Measurements from ENCODE around the gene MTUS2. TPM values are rescaled to one million over a fixed set of nuclear protein-coding genes. Genes with fewer than 3 reads are reported as not detected.

Gene MTUS2
- total and polyA plus RNA-seq, 2 donors (not counting 1 experiment from before 2014, with no cell fraction given), result 0.06 TPM; not detected in 1

DNA sequence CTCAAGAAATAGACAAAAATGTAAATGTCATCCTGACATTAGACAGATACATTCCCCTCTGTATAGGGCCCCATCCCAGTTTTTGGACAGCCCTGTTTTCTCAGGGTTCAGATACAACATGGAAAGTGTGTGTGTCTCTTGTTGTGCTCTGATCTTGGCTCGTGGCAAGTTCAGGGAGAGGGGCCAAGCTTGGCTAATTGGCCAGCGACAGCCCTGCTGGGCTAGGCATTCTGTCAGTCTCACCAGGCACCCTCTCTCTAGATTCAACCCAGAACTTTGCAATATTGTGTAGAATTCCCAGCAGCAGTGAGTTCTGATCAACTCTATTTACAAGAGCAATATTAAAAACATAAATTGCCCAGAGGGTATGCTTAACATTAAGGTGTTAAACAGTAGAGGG is 30.1 kb downstream of the MTUS2 start:
- TF ChIP-seq CTCF (conservative IDR thresholded peaks at IDR 0.05 in 1 of 2, IDR thresholded peaks at IDR 0.05 in 1 of 2; ENCODE audit: low read depth in 1 of 2, low read length in 2 of 2) (no peak), EZH2 (IDR thresholded peaks at IDR 0.05; ENCODE audit: low read length, missing control alignments) (no peak)
- no peaks in the 10 kb centered on the region for H3K4me1 ChIP-seq (ENCODE audit: control insufficient read depth, extremely low read depth, insufficient read depth, low read length)
- no peak overlapping the region for H3K9ac ChIP-seq (ENCODE audit: insufficient read depth, low read length)
- no peak overlapping the region for H3K4me2 ChIP-seq (ENCODE audit: extremely low read depth, insufficient read depth, low read length)
- no peaks in the 10 kb centered on the region for H3K9me3 ChIP-seq (ENCODE audit: control insufficient read depth, insufficient read depth, low read depth, low read length)
- no peaks in the 10 kb centered on the region for H3K27me3 ChIP-seq (ENCODE audit: control insufficient read depth, insufficient read depth, low read length)
- DNase-seq (ENCODE audit: low read depth in 2 of 2), result no peak
- H3K36me3 ChIP-seq (ENCODE audit: control insufficient read depth, insufficient read depth, low read length), result no peaks in the 10 kb centered on the region
- H2AFZ ChIP-seq (ENCODE audit: low read length), result no peak overlapping the region
- H3K4me3 ChIP-seq (replicated peaks in 1 of 4; ENCODE audit: control extremely low read depth in 1 of 4, insufficient read depth in 1 of 4, low read depth in 3 of 4, low read length in 4 of 4), result no peak overlapping the region
- no peaks in the 10 kb centered on the region for H4K20me1 ChIP-seq (ENCODE audit: control insufficient read depth, extremely low read depth, insufficient read depth, low read length)
- no peaks in the 10 kb centered on the region for H3K79me2 ChIP-seq (ENCODE audit: control insufficient read depth, insufficient read depth, low read length)
- H3K27ac ChIP-seq (ENCODE audit: insufficient read depth, low read length), result no peak overlapping the region

DNA sequence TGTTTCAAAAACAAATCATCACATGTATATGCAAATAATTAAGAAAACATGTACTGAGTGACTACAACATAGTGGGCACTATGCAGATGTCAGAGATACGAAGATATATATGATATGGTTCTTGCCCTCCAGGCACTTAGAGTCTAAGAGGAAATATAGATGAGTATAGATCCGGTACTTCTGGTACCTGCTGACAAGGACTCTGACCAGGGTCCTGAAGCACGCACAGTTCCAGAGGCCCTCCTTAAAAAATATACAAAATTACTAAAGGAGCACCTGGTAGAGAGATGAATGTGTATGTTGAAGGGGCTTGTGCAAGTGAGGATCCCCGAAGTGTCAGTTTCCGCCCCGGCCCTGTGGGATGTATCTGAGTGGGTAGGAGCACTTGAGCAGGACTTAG is 31.3 kb downstream of the MTUS2 start:
- Histone ChIP-seq H3K4me3 (replicated peaks in 1 of 4; ENCODE audit: control extremely low read depth in 1 of 4, insufficient read depth in 1 of 4, low read depth in 3 of 4, low read length in 4 of 4) (no peak overlapping the region), H3K9ac (ENCODE audit: insufficient read depth, low read length) (no peak overlapping the region), H3K79me2 (ENCODE audit: control insufficient read depth, insufficient read depth, low read length) (no peaks in the 10 kb centered on the region), H2AFZ (ENCODE audit: low read length) (no peak overlapping the region), H4K20me1 (ENCODE audit: control insufficient read depth, extremely low read depth, insufficient read depth, low read length) (no peaks in the 10 kb centered on the region), H3K4me2 (ENCODE audit: extremely low read depth, insufficient read depth, low read length) (no peak overlapping the region), H3K36me3 (ENCODE audit: control insufficient read depth, insufficient read depth, low read length) (no peaks in the 10 kb centered on the region), H3K4me1 (ENCODE audit: control insufficient read depth, extremely low read depth, insufficient read depth, low read length) (no peaks in the 10 kb centered on the region), H3K27me3 (ENCODE audit: control insufficient read depth, insufficient read depth, low read length) (no peaks in the 10 kb centered on the region), H3K9me3 (ENCODE audit: control insufficient read depth, insufficient read depth, low read depth, low read length) (no peaks in the 10 kb centered on the region), H3K27ac (ENCODE audit: insufficient read depth, low read length) (no peak overlapping the region)
- TF ChIP-seq CTCF (conservative IDR thresholded peaks at IDR 0.05 in 1 of 2, IDR thresholded peaks at IDR 0.05 in 1 of 2; ENCODE audit: low read depth in 1 of 2, low read length in 2 of 2) (no peak), EZH2 (IDR thresholded peaks at IDR 0.05; ENCODE audit: low read length, missing control alignments) (no peak)
- DNase-seq (ENCODE audit: low read depth in 2 of 2), result no peak

DNA sequence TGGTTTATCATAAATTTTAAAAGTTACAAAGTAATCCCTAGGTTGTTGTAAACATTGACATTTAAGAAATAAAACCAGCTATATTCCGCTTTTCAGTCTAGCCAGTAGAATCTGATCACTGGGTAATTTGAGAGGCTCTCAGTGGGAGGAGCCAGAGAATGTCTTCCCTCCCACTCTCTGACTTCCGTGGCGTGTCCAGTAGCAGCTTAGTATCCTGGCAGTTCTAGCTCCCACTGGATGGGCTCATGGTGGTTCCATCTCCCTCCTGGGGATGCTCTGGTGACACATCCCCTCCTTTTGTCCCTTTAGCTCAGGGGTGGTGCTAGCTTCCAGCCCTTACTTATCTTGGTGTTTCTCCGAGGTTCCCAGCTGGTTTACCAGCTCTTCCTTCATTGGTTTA is 34.5 kb downstream of the MTUS2 start:
- H3K36me3 ChIP-seq (ENCODE audit: control insufficient read depth, insufficient read depth, low read length), result no peaks in the 10 kb centered on the region
- H3K79me2 ChIP-seq (ENCODE audit: control insufficient read depth, insufficient read depth, low read length), result no peaks in the 10 kb centered on the region
- no peak overlapping the region for H3K4me3 ChIP-seq (replicated peaks in 1 of 4; ENCODE audit: control extremely low read depth in 1 of 4, insufficient read depth in 1 of 4, low read depth in 3 of 4, low read length in 4 of 4)
- H3K27ac ChIP-seq (ENCODE audit: insufficient read depth, low read length), result no peak overlapping the region
- no peak overlapping the region for H3K9ac ChIP-seq (ENCODE audit: insufficient read depth, low read length)
- H4K20me1 ChIP-seq (ENCODE audit: control insufficient read depth, extremely low read depth, insufficient read depth, low read length), result no peaks in the 10 kb centered on the region
- H3K9me3 ChIP-seq (ENCODE audit: control insufficient read depth, insufficient read depth, low read depth, low read length), result no peaks in the 10 kb centered on the region
- no peak overlapping the region for H2AFZ ChIP-seq (ENCODE audit: low read length)
- TF ChIP-seq EZH2 (IDR thresholded peaks at IDR 0.05; ENCODE audit: low read length, missing control alignments), result no peak
- no peak for TF ChIP-seq CTCF (conservative IDR thresholded peaks at IDR 0.05 in 1 of 2, IDR thresholded peaks at IDR 0.05 in 1 of 2; ENCODE audit: low read depth in 1 of 2, low read length in 2 of 2)
- H3K4me1 ChIP-seq (ENCODE audit: control insufficient read depth, extremely low read depth, insufficient read depth, low read length), result no peaks in the 10 kb centered on the region
- no peak overlapping the region for H3K4me2 ChIP-seq (ENCODE audit: extremely low read depth, insufficient read depth, low read length)
- H3K27me3 ChIP-seq (ENCODE audit: control insufficient read depth, insufficient read depth, low read length), result no peaks in the 10 kb centered on the region
- no peak for DNase-seq (ENCODE audit: low read depth in 2 of 2)
